ENCODE measurements around the gene ISCA2. TPM values are rescaled to one million over a fixed set of nuclear protein-coding genes. Genes with fewer than 3 reads are reported as not detected.
A peak's percentile ranks its signal among the peaks of the same experiment; 100 is the strongest.

The ISCA2 gene
- total and polyA plus RNA-seq, 4 experiments from 2014 or later, result 31.3 to 83.1 (median 47.4) TPM

- no peak for DNase-seq
- no peaks in the 10 kb centered on the region for H3K4me1 Mint-ChIP-seq
- H3K4me3 ChIP-seq (ENCODE audit: low read length in 2 of 2), result no peak overlapping the region
- peaks cover 17% of the 10 kb centered on the region for H3K36me3 ChIP-seq (ENCODE audit: insufficient read depth, low read length)
- no peak overlapping the region for H3K27ac Mint-ChIP-seq
- H3K9me3 Mint-ChIP-seq, result no peaks in the 10 kb centered on the region
- no peak overlapping the region for H3K4me3 Mint-ChIP-seq
- intact Hi-C loops (cut with micrococcal nuclease), result no loop called here
- H3K4me1 ChIP-seq (ENCODE audit: insufficient read depth, low read length), result no peaks in the 10 kb centered on the region
- ChIA-PET POLR2A (ENCODE audit: partially characterized antibody) (no interaction called here), CTCF (ENCODE audit: partially characterized antibody) (interaction anchor here (1.2 kb wide), 1 partner anchor 10 kb away, joined by 5 read pairs; the partner anchor contains the start of genes ISCA2 and NPC2)
- peaks cover 45 to 46% of the 10 kb centered on the region in 2 donors for H3K36me3 Mint-ChIP-seq
- no peaks in the 10 kb centered on the region for H3K27me3 Mint-ChIP-seq
- no peaks in the 10 kb centered on the region for H3K27me3 ChIP-seq (ENCODE audit: insufficient read depth, low read length)
- no peak overlapping the region for H3K27ac ChIP-seq (ENCODE audit: low read depth, low read length)
- H3K9me3 ChIP-seq (ENCODE audit: control insufficient read depth in 1 of 2, low read length in 2 of 2), result no peaks in the 10 kb centered on the region
Measured at GRCh38 chr14:74482571-74482970, 11.0 kb upstream of the ISCA2 start.

- peaks cover 17% of the 10 kb centered on the region for H3K36me3 ChIP-seq (ENCODE audit: insufficient read depth, low read length)
- Mint-ChIP-seq H3K9me3 (no peaks in the 10 kb centered on the region), H3K4me1 (no peaks in the 10 kb centered on the region), H3K36me3 (peaks cover 44 to 46% of the 10 kb centered on the region in 2 donors), H3K4me3 (no peak overlapping the region), H3K27ac (no peak overlapping the region), H3K27me3 (no peaks in the 10 kb centered on the region)
- no peak overlapping the region for H3K4me3 ChIP-seq (ENCODE audit: low read length in 2 of 2)
- ChIA-PET POLR2A (ENCODE audit: partially characterized antibody) (no interaction called here), CTCF (ENCODE audit: partially characterized antibody) (no interaction called here)
- no peak for DNase-seq
- no peaks in the 10 kb centered on the region for H3K9me3 ChIP-seq (ENCODE audit: control insufficient read depth in 1 of 2, low read length in 2 of 2)
- intact Hi-C loops (cut with micrococcal nuclease), result no loop called here
- H3K27me3 ChIP-seq (ENCODE audit: insufficient read depth, low read length), result no peaks in the 10 kb centered on the region
- H3K27ac ChIP-seq (ENCODE audit: low read depth, low read length), result no peak overlapping the region
- H3K4me1 ChIP-seq (ENCODE audit: insufficient read depth, low read length), result no peaks in the 10 kb centered on the region
Measured at GRCh38 chr14:74483321-74483720, 10.2 kb upstream of the ISCA2 start.

GRCh38 chr14:74486164-74486563, 7.4 kb upstream of the ISCA2 start:
- Mint-ChIP-seq H3K36me3 (peaks cover 23 to 27% of the 10 kb centered on the region in 2 donors), H3K4me3 (no peak overlapping the region), H3K27ac (no peak overlapping the region), H3K9me3 (no peaks in the 10 kb centered on the region), H3K4me1 (peaks cover 5 to 10% (median 7%) of the 10 kb centered on the region in 4 donors), H3K27me3 (no peaks in the 10 kb centered on the region)
- Histone ChIP-seq H3K27ac (ENCODE audit: low read depth, low read length) (no peak overlapping the region), H3K36me3 (ENCODE audit: insufficient read depth, low read length) (peaks cover 10% of the 10 kb centered on the region), H3K4me3 (ENCODE audit: low read length in 2 of 2) (no peak overlapping the region), H3K27me3 (ENCODE audit: insufficient read depth, low read length) (no peaks in the 10 kb centered on the region), H3K4me1 (ENCODE audit: insufficient read depth, low read length) (peaks cover 5% of the 10 kb centered on the region), H3K9me3 (ENCODE audit: control insufficient read depth in 1 of 2, low read length in 2 of 2) (no peaks in the 10 kb centered on the region)
- intact Hi-C loops (cut with micrococcal nuclease), result no loop called here
- ChIA-PET POLR2A (ENCODE audit: partially characterized antibody) (interaction anchor here (1.2 kb wide), 1 partner anchor 20 kb away, joined by 3 read pairs; no protein-coding TSS in a partner anchor), CTCF (ENCODE audit: partially characterized antibody) (interaction anchor here (1.2 kb wide), 1 partner anchor 8 kb away, joined by 3 read pairs; no protein-coding TSS in a partner anchor)
- DNase-seq, result no peak

- no peak for DNase-seq
- intact Hi-C loops (cut with micrococcal nuclease), result no loop called here
- H3K4me1 Mint-ChIP-seq, result peaks cover 7 to 11% (median 9%) of the 10 kb centered on the region in 4 donors
- no peak overlapping the region for H3K4me3 Mint-ChIP-seq
- Histone ChIP-seq H3K9me3 (ENCODE audit: control insufficient read depth in 1 of 2, low read length in 2 of 2) (no peaks in the 10 kb centered on the region), H3K36me3 (ENCODE audit: insufficient read depth, low read length) (peaks cover 4% of the 10 kb centered on the region), H3K27ac (ENCODE audit: low read depth, low read length) (no peak overlapping the region), H3K4me3 (ENCODE audit: low read length in 2 of 2) (no peak overlapping the region), H3K4me1 (ENCODE audit: insufficient read depth, low read length) (peaks cover 17% of the 10 kb centered on the region), H3K27me3 (ENCODE audit: insufficient read depth, low read length) (no peaks in the 10 kb centered on the region)
- POLR2A ChIA-PET (ENCODE audit: partially characterized antibody), result no interaction called here
- peaks cover 13 to 14% of the 10 kb centered on the region in 2 donors for H3K36me3 Mint-ChIP-seq
- no peaks in the 10 kb centered on the region for H3K27me3 Mint-ChIP-seq
- H3K27ac Mint-ChIP-seq, result no peak overlapping the region
- CTCF ChIA-PET (ENCODE audit: partially characterized antibody), result no interaction called here
- no peaks in the 10 kb centered on the region for H3K9me3 Mint-ChIP-seq
Measured at GRCh38 chr14:74488786-74489397, 4.7 kb upstream of the ISCA2 start.

GRCh38 chr14:74490486-74490885, 3.1 kb upstream of the ISCA2 start:
- H3K4me3 ChIP-seq (ENCODE audit: low read length in 2 of 2), result no peak overlapping the region
- H3K27me3 Mint-ChIP-seq, result no peaks in the 10 kb centered on the region
- intact Hi-C loops (cut with micrococcal nuclease), result loop anchor here (5.0 to 10.0 kb wide), 3 partner anchors 454 to 1662 kb away; partner anchors contain the start of genes ACYP1 and GPATCH2L
- H3K36me3 Mint-ChIP-seq, result peaks cover under 1 to 7% of the 10 kb centered on the region in 2 donors
- no peaks in the 10 kb centered on the region for H3K9me3 Mint-ChIP-seq
- CTCF ChIA-PET (ENCODE audit: partially characterized antibody), result interaction anchor here (0.8 to 1.7 kb wide), 5 partner anchors 9 to 127 kb away, joined by 3 to 5 read pairs (median 3); no protein-coding TSS in a partner anchor
- no peak overlapping the region for H3K27ac Mint-ChIP-seq
- no peak overlapping the region for H3K4me3 Mint-ChIP-seq
- no peaks in the 10 kb centered on the region for H3K27me3 ChIP-seq (ENCODE audit: insufficient read depth, low read length)
- POLR2A ChIA-PET (ENCODE audit: partially characterized antibody), result no interaction called here
- H3K9me3 ChIP-seq (ENCODE audit: control insufficient read depth in 1 of 2, low read length in 2 of 2), result no peaks in the 10 kb centered on the region
- H3K4me1 ChIP-seq (ENCODE audit: insufficient read depth, low read length), result peaks cover 32% of the 10 kb centered on the region
- H3K27ac ChIP-seq (ENCODE audit: low read depth, low read length), result no peak overlapping the region
- no peaks in the 10 kb centered on the region for H3K36me3 ChIP-seq (ENCODE audit: insufficient read depth, low read length)
- H3K4me1 Mint-ChIP-seq, result peaks cover 20 to 27% (median 23%) of the 10 kb centered on the region in 4 donors
- DNase-seq, result no peak

GRCh38 chr14:74491956-74492775, 1.4 kb upstream of the ISCA2 start:
- ChIA-PET POLR2A (ENCODE audit: partially characterized antibody) (interaction anchor here (0.6 to 2.1 kb wide), 3 partner anchors 126 to 732 kb away, joined by 3 to 9 read pairs (median 4); no protein-coding TSS in a partner anchor), CTCF (ENCODE audit: partially characterized antibody) (interaction anchor here (0.7 to 2.0 kb wide), 4 partner anchors 10 to 131 kb away, joined by 3 to 5 read pairs (median 3); no protein-coding TSS in a partner anchor)
- peak in 2 of 5 donors; percentile 14 to 18 for DNase-seq
- no peak overlapping the region for H3K4me3 Mint-ChIP-seq
- Histone ChIP-seq H3K27ac (ENCODE audit: low read depth, low read length) (peak overlapping the region; percentile 71), H3K36me3 (ENCODE audit: insufficient read depth, low read length) (no peaks in the 10 kb centered on the region), H3K4me3 (ENCODE audit: low read length in 2 of 2) (peak overlapping the region; percentile 79), H3K9me3 (ENCODE audit: control insufficient read depth in 1 of 2, low read length in 2 of 2) (no peaks in the 10 kb centered on the region), H3K27me3 (ENCODE audit: insufficient read depth, low read length) (no peaks in the 10 kb centered on the region), H3K4me1 (ENCODE audit: insufficient read depth, low read length) (peaks cover 39% of the 10 kb centered on the region)
- H3K36me3 Mint-ChIP-seq, result peaks cover 0 to 9% of the 10 kb centered on the region in 2 donors
- intact Hi-C loops (cut with micrococcal nuclease), result loop anchor here (1.0 to 10.0 kb wide), 7 partner anchors 127 to 1660 kb away; partner anchors contain the start of genes ABCD4, ACYP1, ERG28 and GPATCH2L
- H3K27me3 Mint-ChIP-seq, result no peaks in the 10 kb centered on the region
- no peaks in the 10 kb centered on the region for H3K9me3 Mint-ChIP-seq
- no peak overlapping the region for H3K27ac Mint-ChIP-seq
- peaks cover 21 to 27% (median 26%) of the 10 kb centered on the region in 4 donors for H3K4me1 Mint-ChIP-seq
